ENCODE results near the gene NME8. TPM values are rescaled to one million over a fixed set of nuclear protein-coding genes. Genes with fewer than 3 reads are reported as not detected.

NME8 gene
- total and polyA plus RNA-seq, 2 donors, result 1.0 to 2.8 TPM

- WGBS, result 3% methylated on average over 57 of the region's 57 CpGs
- peaks cover 18 to 35% of the 10 kb centered on the region in 2 donors for H3K27me3 ChIP-seq (ENCODE audit: control insufficient read depth in 2 of 2, insufficient read depth in 1 of 2, low read length in 1 of 2)
- H3K9me3 ChIP-seq (ENCODE audit: control insufficient read depth in 2 of 2, insufficient read depth in 1 of 2, low read length in 1 of 2), result peaks cover 0 to 6% of the 10 kb centered on the region in 2 donors
- peak overlapping the region; percentile 22 to 48 for H3K4me3 ChIP-seq (ENCODE audit: low read length in 2 of 2)
- H3K36me3 ChIP-seq (ENCODE audit: control insufficient read depth in 2 of 2, insufficient read depth in 2 of 2, low read length in 1 of 2), result no peaks in the 10 kb centered on the region
- H3K27ac ChIP-seq (ENCODE audit: low read depth in 1 of 2, low read length in 1 of 2), result no peak overlapping the region
- peak in 3 of 9 donors; percentile 9 to 45 (median 15) for DNase-seq (ENCODE audit: low read depth in 6 of 9, low spot score in 9 of 9)
- H3K4me1 ChIP-seq (ENCODE audit: control insufficient read depth in 2 of 2, insufficient read depth in 2 of 2, low read length in 2 of 2), result peaks cover 16 to 21% of the 10 kb centered on the region in 2 donors
Measured at GRCh38 chr7:37916017-37916672, 67.7 kb downstream of the NME8 start.

- H3K4me3 ChIP-seq (ENCODE audit: low read length in 2 of 2), result peak within 1 kb of the TSS; percentile 22 to 48
- H3K36me3 ChIP-seq (ENCODE audit: control insufficient read depth in 2 of 2, insufficient read depth in 2 of 2, low read length in 1 of 2), result no peaks in the 10 kb centered on the region
- WGBS, result 2% methylated on average over 46 of the region's 46 CpGs
- H3K27me3 ChIP-seq (ENCODE audit: control insufficient read depth in 2 of 2, insufficient read depth in 1 of 2, low read length in 1 of 2), result peaks cover 18 to 35% of the 10 kb centered on the region in 2 donors
- H3K27ac ChIP-seq (ENCODE audit: low read depth in 1 of 2, low read length in 1 of 2), result no peak within 1 kb of the TSS
- peaks cover 0 to 8% of the 10 kb centered on the region in 2 donors for H3K9me3 ChIP-seq (ENCODE audit: control insufficient read depth in 2 of 2, insufficient read depth in 1 of 2, low read length in 1 of 2)
- peaks cover 19 to 24% of the 10 kb centered on the region in 2 donors for H3K4me1 ChIP-seq (ENCODE audit: control insufficient read depth in 2 of 2, insufficient read depth in 2 of 2, low read length in 2 of 2)
- DNase-seq (ENCODE audit: low read depth in 6 of 9, low spot score in 9 of 9), result peak in 5 of 9 donors; percentile 9 to 48 (median 17)
Measured at GRCh38 chr7:37916673-37917660, 68.6 kb downstream of the NME8 start, which contains the start of gene SFRP4. Gene SFRP4, minus strand, starts transcription at chr7:37916817. Its CDS starts 280 bp downstream, at chr7:37916537.

- H3K36me3 ChIP-seq (ENCODE audit: control insufficient read depth in 2 of 2, insufficient read depth in 2 of 2, low read length in 1 of 2), result no peaks in the 10 kb centered on the region
- no peak for DNase-seq (ENCODE audit: low read depth in 6 of 9, low spot score in 9 of 9)
- no peak overlapping the region for H3K27ac ChIP-seq (ENCODE audit: low read depth in 1 of 2, low read length in 1 of 2)
- no peak overlapping the region for H3K4me3 ChIP-seq (ENCODE audit: low read length in 2 of 2)
- peaks cover 24 to 28% of the 10 kb centered on the region in 2 donors for H3K4me1 ChIP-seq (ENCODE audit: control insufficient read depth in 2 of 2, insufficient read depth in 2 of 2, low read length in 2 of 2)
- H3K27me3 ChIP-seq (ENCODE audit: control insufficient read depth in 2 of 2, insufficient read depth in 1 of 2, low read length in 1 of 2), result peaks cover 18 to 35% of the 10 kb centered on the region in 2 donors
- peaks cover 0 to 8% of the 10 kb centered on the region in 2 donors for H3K9me3 ChIP-seq (ENCODE audit: control insufficient read depth in 2 of 2, insufficient read depth in 1 of 2, low read length in 1 of 2)
- 65% methylated on average over 4 of the region's 4 CpGs for WGBS
Measured at GRCh38 chr7:37918526-37918925, 70.1 kb downstream of the NME8 start.

GRCh38 chr7:37920305-37920848 is 72.0 kb downstream of the NME8 start, which contains the start of gene EPDR1:
Gene EPDR1, plus strand, starts transcription at chr7:37920640. Its CDS starts 300 bp downstream, at chr7:37920940.
- Histone ChIP-seq H3K27ac (ENCODE audit: low read depth in 1 of 2, low read length in 1 of 2) (peak within 1 kb of the TSS; percentile 21 to 72), H3K9me3 (ENCODE audit: control insufficient read depth in 2 of 2, insufficient read depth in 1 of 2, low read length in 1 of 2) (peaks cover 0 to 8% of the 10 kb centered on the region in 2 donors)

GRCh38 chr7:37920849-37921805 is 72.7 kb downstream of the NME8 start:
- H3K4me1 ChIP-seq (ENCODE audit: control insufficient read depth in 2 of 2, insufficient read depth in 2 of 2, low read length in 2 of 2), result peaks cover 20 to 23% of the 10 kb centered on the region in 2 donors
- peaks cover 0 to 3% of the 10 kb centered on the region in 2 donors for H3K36me3 ChIP-seq (ENCODE audit: control insufficient read depth in 2 of 2, insufficient read depth in 2 of 2, low read length in 1 of 2)
- H3K9me3 ChIP-seq (ENCODE audit: control insufficient read depth in 2 of 2, insufficient read depth in 1 of 2, low read length in 1 of 2), result peaks cover 0 to 6% of the 10 kb centered on the region in 2 donors
- peak; percentile 43 to 87 (median 64) for DNase-seq (ENCODE audit: low read depth in 6 of 9, low spot score in 9 of 9)
- peak overlapping the region; percentile 21 to 72 for H3K27ac ChIP-seq (ENCODE audit: low read depth in 1 of 2, low read length in 1 of 2)
- H3K4me3 ChIP-seq (ENCODE audit: low read length in 2 of 2), result peak overlapping the region; percentile 73 to 85
- peaks cover 11 to 26% of the 10 kb centered on the region in 2 donors for H3K27me3 ChIP-seq (ENCODE audit: control insufficient read depth in 2 of 2, insufficient read depth in 1 of 2, low read length in 1 of 2)
- under 1% methylated on average over 63 of the region's 63 CpGs for WGBS

More at GRCh38 chr7:37920305-37920848, 72.0 kb downstream of the NME8 start, which contains the start of gene EPDR1:
- H3K4me3 ChIP-seq (ENCODE audit: low read length in 2 of 2), result peak within 1 kb of the TSS; percentile 73 to 85
- peaks cover 18 to 33% of the 10 kb centered on the region in 2 donors for H3K27me3 ChIP-seq (ENCODE audit: control insufficient read depth in 2 of 2, insufficient read depth in 1 of 2, low read length in 1 of 2)
- peaks cover 0 to 3% of the 10 kb centered on the region in 2 donors for H3K36me3 ChIP-seq (ENCODE audit: control insufficient read depth in 2 of 2, insufficient read depth in 2 of 2, low read length in 1 of 2)
- WGBS, result 10% methylated on average over 22 of the region's 22 CpGs
- H3K4me1 ChIP-seq (ENCODE audit: control insufficient read depth in 2 of 2, insufficient read depth in 2 of 2, low read length in 2 of 2), result peaks cover 24 to 28% of the 10 kb centered on the region in 2 donors
- DNase-seq (ENCODE audit: low read depth in 6 of 9, low spot score in 9 of 9), result peak; percentile 51 to 88 (median 65)

GRCh38 chr7:37921876-37922275 is 73.5 kb downstream of the NME8 start:
- H3K4me1 ChIP-seq (ENCODE audit: control insufficient read depth in 2 of 2, insufficient read depth in 2 of 2, low read length in 2 of 2), result peaks cover 14 to 16% of the 10 kb centered on the region in 2 donors
- H3K4me3 ChIP-seq (ENCODE audit: low read length in 2 of 2), result peak overlapping the region in 1 of 2 donors; percentile 85
- peaks cover 0 to 3% of the 10 kb centered on the region in 2 donors for H3K36me3 ChIP-seq (ENCODE audit: control insufficient read depth in 2 of 2, insufficient read depth in 2 of 2, low read length in 1 of 2)
- no peak for DNase-seq (ENCODE audit: low read depth in 6 of 9, low spot score in 9 of 9)
- H3K9me3 ChIP-seq (ENCODE audit: control insufficient read depth in 2 of 2, insufficient read depth in 1 of 2, low read length in 1 of 2), result peaks cover 0 to 2% of the 10 kb centered on the region in 2 donors
- H3K27me3 ChIP-seq (ENCODE audit: control insufficient read depth in 2 of 2, insufficient read depth in 1 of 2, low read length in 1 of 2), result peaks cover 5 to 18% of the 10 kb centered on the region in 2 donors
- WGBS, result 61% methylated on average over 4 of the region's 4 CpGs
- H3K27ac ChIP-seq (ENCODE audit: low read depth in 1 of 2, low read length in 1 of 2), result no peak overlapping the region

GRCh38 chr7:37923996-37924395 is 75.6 kb downstream of the NME8 start:
- H3K4me1 ChIP-seq (ENCODE audit: control insufficient read depth in 2 of 2, insufficient read depth in 2 of 2, low read length in 2 of 2), result peaks cover 8 to 11% of the 10 kb centered on the region in 2 donors
- no peak overlapping the region for H3K27ac ChIP-seq (ENCODE audit: low read depth in 1 of 2, low read length in 1 of 2)
- H3K27me3 ChIP-seq (ENCODE audit: control insufficient read depth in 2 of 2, insufficient read depth in 1 of 2, low read length in 1 of 2), result peaks cover 0 to 2% of the 10 kb centered on the region in 2 donors
- no peak for DNase-seq (ENCODE audit: low read depth in 6 of 9, low spot score in 9 of 9)
- peaks cover 0 to 2% of the 10 kb centered on the region in 2 donors for H3K9me3 ChIP-seq (ENCODE audit: control insufficient read depth in 2 of 2, insufficient read depth in 1 of 2, low read length in 1 of 2)
- H3K4me3 ChIP-seq (ENCODE audit: low read length in 2 of 2), result no peak overlapping the region
- 95% methylated on average over 1 of the region's 1 CpG for WGBS
- H3K36me3 ChIP-seq (ENCODE audit: control insufficient read depth in 2 of 2, insufficient read depth in 2 of 2, low read length in 1 of 2), result peaks cover 0 to 3% of the 10 kb centered on the region in 2 donors
